ENCODE data around the gene RMC1.

GRCh38 chr18:23556145-23556780 is 53.0 kb downstream of the RMC1 start:
- no peak for TF ChIP-seq CTCF (IDR thresholded peaks at IDR 0.05)
- TF ChIP-seq POLR2AphosphoS5 (IDR thresholded peaks at IDR 0.05): no peak
- TF ChIP-seq POLR2A (IDR thresholded peaks at IDR 0.05): no peak
